GM18520 (cell line): ENCODE results near the gene ZMIZ1.
"Not testable (repeated sequence)": the region's sequence is repeated elsewhere in the genome, so short reads cannot be mapped to it uniquely, and the experiment has no call there.

ENCODE experiments used
- ATAC-seq: cut with Tn5 transposase; IDR thresholded peaks from one replicate; pipeline ENCODE4 v1.9.1; 2021; ENCODE audit not compliant: unreplicated experiment

Gene ZMIZ1

DNA sequence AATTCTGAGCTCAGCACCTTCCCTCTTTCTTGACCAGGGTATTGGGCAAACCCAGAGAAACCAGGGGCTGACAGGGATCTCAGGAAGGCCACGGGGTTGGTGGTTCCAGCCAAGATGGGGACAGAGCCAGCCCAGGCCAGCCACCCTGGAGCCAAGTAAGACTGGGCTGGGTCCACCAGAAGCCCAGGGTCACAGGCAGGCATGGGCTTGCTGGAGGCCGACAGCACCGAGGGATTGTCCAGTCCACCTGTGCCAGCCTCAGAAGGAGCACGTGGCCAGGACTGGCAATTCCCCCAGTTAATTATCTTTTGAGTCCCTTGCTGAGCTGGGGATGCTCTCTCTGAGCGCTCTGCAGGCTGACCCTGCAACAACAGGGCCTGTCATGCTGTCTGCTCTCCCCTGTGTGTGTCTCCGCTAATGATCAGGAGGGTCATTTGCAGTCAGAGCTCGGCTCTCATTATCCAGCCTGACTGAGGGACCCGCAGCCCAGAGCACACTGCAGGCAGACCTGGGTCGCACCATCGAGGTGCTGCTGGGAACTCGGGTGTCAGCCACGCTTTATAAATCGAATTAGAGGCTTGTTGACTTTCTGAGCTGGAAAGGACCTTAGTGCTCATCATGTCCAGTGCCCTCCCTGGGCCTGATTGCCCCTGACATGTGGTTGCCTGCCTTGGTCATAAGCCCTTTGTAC lies 209.0 kb downstream of the ZMIZ1 start:
- no peak for ATAC-seq

GRCh38 chr10:79279047-79279446 lies 210.3 kb downstream of the ZMIZ1 start:
- not testable (repeated sequence) for ATAC-seq

GRCh38 chr10:79280956-79281355 lies 212.2 kb downstream of the ZMIZ1 start:
- ATAC-seq = no peak

GRCh38 chr10:79282388-79282787 lies 213.6 kb downstream of the ZMIZ1 start:
- ATAC-seq = no peak

DNA sequence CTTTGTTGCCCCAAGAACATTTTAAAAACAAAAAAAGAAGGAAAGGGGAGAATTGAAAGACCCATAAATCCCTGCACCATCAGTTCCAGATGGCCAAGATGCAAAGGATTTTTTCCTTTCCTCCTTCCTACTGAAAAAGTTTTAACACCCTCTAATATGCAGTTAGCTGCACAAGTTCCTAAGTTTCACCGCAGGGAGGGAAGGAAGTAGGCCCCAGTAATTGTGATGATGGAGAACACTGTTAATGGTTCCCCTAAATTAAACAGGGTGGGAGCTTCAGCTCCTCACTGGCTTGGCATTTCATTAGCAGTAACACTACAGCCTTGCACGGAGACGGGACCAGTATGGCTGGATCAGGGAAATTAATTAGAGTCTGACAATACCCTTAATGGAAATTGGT lies 214.8 kb downstream of the ZMIZ1 start:
- ATAC-seq = no peak

GRCh38 chr10:79284158-79284871 lies 215.5 kb downstream of the ZMIZ1 start:
- no peak for ATAC-seq

GRCh38 chr10:79285315-79286197 lies 216.8 kb downstream of the ZMIZ1 start:
- ATAC-seq = peak; percentile 65

DNA sequence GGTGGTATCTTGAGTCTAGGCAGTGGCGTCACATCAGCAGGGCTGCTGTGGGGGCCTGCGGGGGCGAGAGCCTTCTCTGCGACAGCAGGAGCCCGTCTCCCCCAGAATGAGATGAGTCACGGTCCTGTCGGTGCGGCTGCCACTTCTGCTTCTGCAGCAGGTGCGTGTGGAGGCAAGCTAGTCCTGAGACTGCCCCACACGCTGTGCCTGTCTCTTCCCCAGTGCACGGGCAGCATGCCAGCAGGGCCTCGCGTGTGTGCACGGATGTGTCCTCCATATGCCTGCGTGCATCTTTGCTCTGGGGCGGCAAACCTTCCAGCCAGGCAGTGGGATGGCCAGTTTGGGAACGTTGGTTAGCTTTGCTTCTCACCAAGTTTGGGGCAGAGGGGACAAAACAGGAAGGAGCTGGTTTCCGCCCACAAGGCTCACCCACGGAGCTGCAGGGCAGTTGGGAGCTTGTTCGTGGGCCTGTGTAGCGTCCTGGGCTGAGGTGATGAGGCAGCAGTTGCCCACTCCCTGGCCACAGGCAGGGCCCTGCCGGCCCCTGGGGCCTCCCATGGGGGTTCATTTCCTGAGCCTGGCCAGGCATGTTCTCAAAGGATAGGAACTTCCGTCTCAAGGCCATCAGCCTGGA lies 217.7 kb downstream of the ZMIZ1 start:
- peak; percentile 67 for ATAC-seq

GRCh38 chr10:79287973-79288723 lies 219.4 kb downstream of the ZMIZ1 start:
- ATAC-seq = no peak

- no peak for ATAC-seq
These were observed 221.0 kb downstream of the ZMIZ1 start for GRCh38 chr10:79289801-79290200.

GRCh38 chr10:79292026-79292766 lies 223.4 kb downstream of the ZMIZ1 start:
- no peak for ATAC-seq

GRCh38 chr10:79292891-79293746 lies 224.4 kb downstream of the ZMIZ1 start:
- ATAC-seq = no peak

DNA sequence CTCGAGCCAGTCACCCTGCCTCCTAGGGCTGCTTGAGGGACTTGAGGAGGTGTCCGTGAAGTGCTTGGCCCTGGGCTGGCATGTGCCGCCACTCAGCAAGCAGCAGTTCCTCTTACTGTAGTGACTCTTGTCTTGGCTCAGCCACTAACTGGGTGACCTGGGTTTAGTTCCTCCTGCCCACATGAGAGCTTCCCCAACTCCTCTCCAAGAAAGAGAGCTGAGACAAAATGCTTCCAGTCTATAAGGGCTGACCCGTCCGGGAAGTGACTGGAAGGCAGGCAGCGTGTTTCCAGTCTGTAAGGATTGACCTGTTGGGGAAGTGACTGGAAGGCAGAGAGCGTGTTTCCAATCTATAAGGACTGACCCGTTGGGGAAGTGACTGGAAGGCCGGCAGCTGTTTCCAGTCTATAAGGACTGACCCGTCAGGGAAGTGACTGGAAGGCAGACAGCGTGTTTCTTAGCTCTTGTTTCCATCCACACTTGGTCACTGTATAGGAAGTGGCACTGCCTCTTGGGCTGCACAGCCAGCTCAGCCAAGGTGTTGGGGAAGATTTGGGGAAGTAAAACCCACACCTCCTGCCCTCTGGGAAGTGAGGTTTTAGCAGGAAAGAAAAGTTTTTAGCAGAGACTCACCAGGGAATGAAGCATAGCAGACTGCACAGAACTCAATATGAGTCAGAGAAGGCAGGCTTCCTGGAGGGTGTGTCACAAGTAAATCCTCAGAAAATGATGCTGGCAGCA lies 225.2 kb downstream of the ZMIZ1 start:
- ATAC-seq = no peak

- ATAC-seq = no peak
These were observed 226.8 kb downstream of the ZMIZ1 start for GRCh38 chr10:79295563-79295962.

DNA sequence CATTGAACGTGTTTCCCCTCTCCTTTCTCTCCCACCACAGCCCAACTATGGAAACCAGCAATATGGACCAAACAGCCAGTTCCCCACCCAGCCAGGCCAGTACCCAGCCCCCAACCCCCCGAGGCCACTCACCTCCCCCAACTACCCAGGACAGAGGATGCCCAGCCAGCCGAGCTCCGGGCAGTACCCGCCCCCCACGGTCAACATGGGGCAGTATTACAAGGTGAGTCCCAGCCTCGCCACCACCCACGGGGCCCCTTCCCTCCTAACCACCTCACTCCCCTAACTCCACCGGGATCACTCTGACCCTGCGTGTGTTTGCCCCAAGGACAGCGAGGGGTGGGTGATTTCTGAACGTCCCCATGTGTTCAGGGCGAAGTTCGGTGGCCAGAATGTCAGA lies 227.7 kb downstream of the ZMIZ1 start:
- no peak for ATAC-seq

GRCh38 chr10:79298403-79299244 lies 229.9 kb downstream of the ZMIZ1 start:
- no peak for ATAC-seq
